ENCODE measurements around the gene MTMR2.
A peak's percentile ranks its signal among the peaks of the same experiment; 100 is the strongest.

The MTMR2 gene

DNA sequence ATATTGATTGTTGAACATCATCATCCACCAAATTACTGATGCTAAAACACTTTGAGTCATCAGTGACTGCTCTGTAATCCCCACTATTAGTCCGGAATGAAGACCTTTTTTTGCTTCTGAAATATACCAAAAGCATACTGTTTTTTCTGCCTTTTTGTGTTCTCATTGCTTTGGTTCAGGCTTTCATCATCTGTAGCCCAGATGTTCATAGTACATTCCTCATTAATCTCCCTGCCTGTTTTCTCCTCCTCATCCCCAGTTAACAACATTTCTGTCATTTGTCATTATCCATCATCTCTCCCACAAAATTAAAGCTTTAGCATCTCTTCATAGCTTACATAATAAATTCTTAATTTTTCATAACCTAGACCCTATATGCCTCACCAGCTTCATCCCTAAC is 124.4 kb downstream of the MTMR2 start:
- peak; percentile 17 for DNase-seq (ENCODE audit: low read depth)
- TF ChIP-seq CTCF (conservative IDR thresholded peaks at IDR 0.05; ENCODE audit: control insufficient read depth, insufficient read depth, low read depth, low read length), result no peak

DNA sequence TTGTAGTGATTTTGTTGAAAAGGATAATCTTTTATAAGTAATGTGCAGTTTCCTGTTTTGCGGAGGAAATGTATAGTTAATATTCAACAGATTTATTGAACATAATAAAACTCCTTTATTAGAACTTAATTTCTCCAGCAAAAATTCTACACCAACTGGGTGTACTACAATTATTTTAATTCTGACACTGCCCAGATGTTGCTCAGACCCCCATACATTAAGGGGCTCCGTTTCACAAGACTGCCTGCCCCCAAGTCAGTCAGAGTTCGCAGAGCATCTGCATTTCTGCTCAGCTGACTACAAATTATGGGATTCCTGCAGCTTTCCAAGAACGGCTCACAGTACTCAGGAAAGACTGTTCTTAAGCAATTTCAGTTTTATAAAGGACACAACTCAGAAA is 127.4 kb downstream of the MTMR2 start:
- H3K4me3 ChIP-seq (ENCODE audit: control insufficient read depth, low read depth, low read length), result no peak overlapping the region
- no peak for TF ChIP-seq CTCF (conservative IDR thresholded peaks at IDR 0.05; ENCODE audit: control insufficient read depth, insufficient read depth, low read depth, low read length)
- no peak for DNase-seq (ENCODE audit: low read depth)

More for the DNA sequence above, 124.4 kb downstream of the MTMR2 start:
- H3K4me3 ChIP-seq (ENCODE audit: control insufficient read depth, low read depth, low read length), result no peak overlapping the region

DNA sequence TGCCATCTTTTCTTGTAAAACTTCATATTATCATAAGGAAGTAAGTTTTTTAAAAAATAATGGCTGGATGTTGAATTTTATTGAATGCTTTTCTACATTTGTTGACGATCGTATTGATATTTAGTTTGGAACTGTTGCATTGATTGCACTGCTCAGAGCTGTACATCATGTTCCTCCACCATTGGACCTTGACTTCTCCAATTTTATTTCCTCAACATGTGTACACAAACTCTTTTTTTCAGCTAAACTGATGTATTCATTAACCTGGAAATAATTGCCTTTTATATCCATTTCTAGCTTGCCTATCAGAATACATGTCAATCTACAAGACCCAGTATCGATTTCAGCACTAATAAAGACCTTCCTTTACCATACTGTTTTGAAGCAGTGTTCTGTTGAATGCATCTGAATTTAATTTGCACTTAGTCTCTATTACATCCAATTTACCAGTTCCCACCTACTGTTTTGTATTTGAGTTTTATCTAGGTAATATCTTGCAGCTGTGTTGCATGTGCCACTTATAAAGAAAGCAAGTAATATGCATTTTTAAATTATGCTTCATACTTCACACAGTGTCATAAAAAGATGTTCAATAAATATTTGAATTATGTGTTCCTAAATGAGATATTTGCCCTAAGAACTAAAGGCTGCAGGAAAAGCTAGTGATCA is 128.1 kb downstream of the MTMR2 start:
- H3K4me3 ChIP-seq (ENCODE audit: control insufficient read depth, low read depth, low read length), result no peak overlapping the region
- TF ChIP-seq CTCF (conservative IDR thresholded peaks at IDR 0.05; ENCODE audit: control insufficient read depth, insufficient read depth, low read depth, low read length), result no peak
- DNase-seq (ENCODE audit: low read depth), result no peak

DNA sequence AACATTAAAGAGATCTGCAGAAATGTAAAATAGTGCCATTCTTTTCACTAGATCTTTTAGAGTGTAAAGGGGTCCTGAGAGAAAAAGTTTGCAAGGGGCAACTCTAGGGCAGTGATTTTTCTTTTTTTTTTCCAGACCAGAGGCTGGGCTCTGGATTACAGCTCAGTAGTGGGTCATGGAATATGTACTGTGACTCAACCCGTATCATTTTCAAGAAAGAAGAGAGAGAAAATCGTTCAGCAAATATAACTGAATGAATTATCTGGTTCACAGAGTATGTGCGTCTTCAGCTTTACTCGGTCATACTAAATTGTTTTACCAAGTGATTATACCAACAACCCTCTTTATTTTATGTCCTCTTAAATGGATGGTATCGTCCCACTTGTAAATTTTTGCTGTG is 129.8 kb downstream of the MTMR2 start:
- DNase-seq (ENCODE audit: low read depth), result peak; percentile 17
- TF ChIP-seq CTCF (conservative IDR thresholded peaks at IDR 0.05; ENCODE audit: control insufficient read depth, insufficient read depth, low read depth, low read length), result no peak

DNA sequence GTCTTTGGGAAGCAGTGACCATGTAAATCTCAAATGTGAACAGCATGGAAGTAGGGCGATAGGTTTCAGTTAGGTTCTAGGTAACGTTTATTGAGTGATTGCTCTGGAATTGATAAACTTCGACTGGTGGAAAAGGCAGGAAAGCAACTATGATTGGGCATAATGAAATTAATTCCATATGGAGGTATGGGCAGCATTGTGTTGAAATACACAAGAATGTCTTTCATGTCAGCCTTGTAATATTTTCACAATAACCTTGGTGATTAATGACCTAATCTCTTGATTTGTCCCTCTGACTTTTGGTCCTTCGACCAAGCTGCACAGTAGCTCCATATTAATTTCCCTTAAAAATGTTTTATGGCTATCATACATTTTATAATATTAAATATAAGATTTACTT is 130.8 kb downstream of the MTMR2 start:
- no peak for TF ChIP-seq CTCF (conservative IDR thresholded peaks at IDR 0.05; ENCODE audit: control insufficient read depth, insufficient read depth, low read depth, low read length)
- H3K4me3 ChIP-seq (ENCODE audit: control insufficient read depth, low read depth, low read length), result no peak overlapping the region

More for the DNA sequence above, 129.8 kb downstream of the MTMR2 start:
- no peak overlapping the region for H3K4me3 ChIP-seq (ENCODE audit: control insufficient read depth, low read depth, low read length)

GRCh38 chr11:95792700-95793099 is 131.2 kb downstream of the MTMR2 start:
- H3K4me3 ChIP-seq (ENCODE audit: control insufficient read depth, low read depth, low read length), result no peak overlapping the region
- TF ChIP-seq CTCF (conservative IDR thresholded peaks at IDR 0.05; ENCODE audit: control insufficient read depth, insufficient read depth, low read depth, low read length), result no peak
- DNase-seq (ENCODE audit: low read depth), result no peak

More for the DNA sequence above, 130.8 kb downstream of the MTMR2 start:
- DNase-seq (ENCODE audit: low read depth), result peak; percentile 38

All from fibroblast of mammary gland (primary cell).